ELR (cell line): ENCODE data around the gene MAP3K14.

Experiments used
- DNase-seq: peaks from one replicate; pipeline ENCODE4 v3.0.0-alpha.2; 2015; ENCODE audit warnings: low read depth

MAP3K14 gene

GRCh38 chr17:45338996-45339535, 22.2 kb upstream of the MAP3K14 start:
- DNase-seq = no peak

GRCh38 chr17:45338023-45338781, 21.4 kb upstream of the MAP3K14 start:
- no peak for DNase-seq

GRCh38 chr17:45336390-45337182, 19.8 kb upstream of the MAP3K14 start:
- no peak for DNase-seq

GRCh38 chr17:45335721-45336120, 18.9 kb upstream of the MAP3K14 start:
- DNase-seq = no peak

- no peak for DNase-seq
Measured at GRCh38 chr17:45334701-45335677, 18.2 kb upstream of the MAP3K14 start.

- no peak for DNase-seq
Measured at GRCh38 chr17:45334231-45334630, 17.4 kb upstream of the MAP3K14 start.

- DNase-seq = no peak
Measured at GRCh38 chr17:45333702-45334092, 16.9 kb upstream of the MAP3K14 start.

- peak; percentile 49 for DNase-seq
Measured at GRCh38 chr17:45332989-45333701, 16.3 kb upstream of the MAP3K14 start.

GRCh38 chr17:45332505-45332904, 15.7 kb upstream of the MAP3K14 start:
- DNase-seq = no peak

GRCh38 chr17:45326626-45327025, 9.8 kb upstream of the MAP3K14 start:
- DNase-seq = no peak

GRCh38 chr17:45325810-45326209, 9.0 kb upstream of the MAP3K14 start:
- peak; percentile 51 for DNase-seq

GRCh38 chr17:45324336-45324735, 7.5 kb upstream of the MAP3K14 start:
- DNase-seq = no peak

- DNase-seq = no peak
Measured at GRCh38 chr17:45322168-45322567, 5.3 kb upstream of the MAP3K14 start.

- DNase-seq = peak; percentile 100
Measured at GRCh38 chr17:45320931-45321461, 4.2 kb upstream of the MAP3K14 start.

GRCh38 chr17:45320349-45320930, 3.6 kb upstream of the MAP3K14 start:
- DNase-seq = peak; percentile 85

- peak; percentile 96 for DNase-seq
Measured at GRCh38 chr17:45319239-45319703, 2.5 kb upstream of the MAP3K14 start.

GRCh38 chr17:45318561-45319230, 1.9 kb upstream of the MAP3K14 start:
- no peak for DNase-seq

- DNase-seq = peak; percentile 100
Measured at GRCh38 chr17:45317111-45317928, 500 bp upstream of the MAP3K14 start.
